Stimulated activated CD4-positive, alpha-beta T cell treated with anti-CD3 and anti-CD28 coated beads, Interleukin-4, amount 100 ng/mL, for 24 hours (primary cell): ENCODE data around the gene NVL.
"Not testable (repeated sequence)": the region's sequence is repeated elsewhere in the genome, so short reads cannot be mapped to it uniquely, and the experiment has no call there.

ENCODE experiments used
- DNase-seq: peaks from one replicate; pipeline ENCODE4 v3.0.0-alpha.2; 2020

Gene NVL

GRCh38 chr1:224223819-224224714, 105.9 kb downstream of the NVL start:
- DNase-seq = no peak

GRCh38 chr1:224219612-224220059, 110.3 kb downstream of the NVL start:
- DNase-seq = no peak

- no peak for DNase-seq
Measured at GRCh38 chr1:224219011-224219611, 110.9 kb downstream of the NVL start.

- no peak for DNase-seq
Measured at GRCh38 chr1:224217655-224218623, 112.0 kb downstream of the NVL start.

- no peak for DNase-seq
Measured at GRCh38 chr1:224216382-224216781, 113.6 kb downstream of the NVL start.

- no peak for DNase-seq
Measured at GRCh38 chr1:224213438-224214119, 116.4 kb downstream of the NVL start.

GRCh38 chr1:224212618-224213061, 117.3 kb downstream of the NVL start:
- DNase-seq = no peak

GRCh38 chr1:224211206-224211962, 118.6 kb downstream of the NVL start:
- no peak for DNase-seq

- not testable (repeated sequence) for DNase-seq
Measured at GRCh38 chr1:224205931-224206538, 123.9 kb downstream of the NVL start.

GRCh38 chr1:224205438-224205840, 124.5 kb downstream of the NVL start:
- DNase-seq = peak; percentile 47

GRCh38 chr1:224203243-224204016, 126.5 kb downstream of the NVL start:
- DNase-seq = no peak

- DNase-seq = no peak
Measured at GRCh38 chr1:224201853-224202252, 128.1 kb downstream of the NVL start.

GRCh38 chr1:224201383-224201782, 128.6 kb downstream of the NVL start:
- no peak for DNase-seq

GRCh38 chr1:224199679-224200078, 130.3 kb downstream of the NVL start:
- no peak for DNase-seq

- no peak for DNase-seq
Measured at GRCh38 chr1:224198572-224198971, 131.4 kb downstream of the NVL start.

GRCh38 chr1:224196813-224197600, 133.0 kb downstream of the NVL start:
- DNase-seq = no peak

- DNase-seq = no peak
Measured at GRCh38 chr1:224193319-224193966, 136.5 kb downstream of the NVL start.

GRCh38 chr1:224192082-224192788, 137.7 kb downstream of the NVL start:
- no peak for DNase-seq
